ENCODE measurements around the gene SUFU. TPM values are rescaled to one million over a fixed set of nuclear protein-coding genes. Genes with fewer than 3 reads are reported as not detected.
A peak's percentile ranks its signal among the peaks of the same experiment; 100 is the strongest.

Gene SUFU
- total RNA-seq, 1 experiment from 2014 or later: 13.1 TPM

- peaks cover 8% of the 10 kb centered on the region for H3K4me1 Mint-ChIP-seq
- H3K9me3 Mint-ChIP-seq: no peaks in the 10 kb centered on the region
- no peak overlapping the region for H3K4me3 Mint-ChIP-seq
- CTCF ChIA-PET: interaction anchor here (1.1 to 4.9 kb wide), 10 partner anchors 12 to 100 kb away, joined by 3 to 41 read pairs (median 5); partner anchors contain the start of genes ARL3, SFXN2 and TRIM8
- POLR2A ChIA-PET: interaction anchor here (0.6 kb wide), 1 partner anchor 165 kb away, joined by 7 read pairs; no protein-coding TSS in a partner anchor
- H3K27ac Mint-ChIP-seq: no peak overlapping the region
- ATAC-seq (no peak), DNase-seq (ENCODE audit: low spot score) (no peak)
- no peak for TF ChIP-seq NR3C1 (CRISPR knock-in tag; conservative IDR thresholded peaks at IDR 0.05; ENCODE audit: low read depth)
- no peak for TF ChIP-seq ATF1 (CRISPR knock-in tag; IDR thresholded peaks at IDR 0.05)
- TF ChIP-seq USF1 (CRISPR knock-in tag; IDR thresholded peaks at IDR 0.05): no peak
- TF ChIP-seq SOX15 (CRISPR knock-in tag; IDR thresholded peaks at IDR 0.05): no peak
- TF ChIP-seq MYBL2 (CRISPR knock-in tag; IDR thresholded peaks at IDR 0.05): no peak
- TF ChIP-seq ATF2 (CRISPR knock-in tag; IDR thresholded peaks at IDR 0.05; ENCODE audit: borderline replicate concordance, low read depth): no peak
- TF ChIP-seq ZNF232 (CRISPR knock-in tag; IDR thresholded peaks at IDR 0.05): no peak
- TF ChIP-seq NR2C2 (CRISPR knock-in tag; IDR thresholded peaks at IDR 0.05): no peak
- no peak for TF ChIP-seq ZNF281 (CRISPR knock-in tag; IDR thresholded peaks at IDR 0.05)
- TF ChIP-seq NFATC4 (CRISPR knock-in tag; IDR thresholded peaks at IDR 0.05): no peak
- no peak for TF ChIP-seq PRDM15 (CRISPR knock-in tag; IDR thresholded peaks at IDR 0.05)
- TF ChIP-seq GTF2I (CRISPR knock-in tag; conservative IDR thresholded peaks at IDR 0.05): no peak
- no peaks in the 10 kb centered on the region for H3K27me3 Mint-ChIP-seq (ENCODE audit: low read depth)
- H3K36me3 Mint-ChIP-seq: no peaks in the 10 kb centered on the region; the same call in 1 of the 2 replicates
Measured at GRCh38 chr10:102613785-102614184, 110.0 kb downstream of the SUFU start.

GRCh38 chr10:102614888-102615287 is 111.1 kb downstream of the SUFU start:
- H3K27me3 Mint-ChIP-seq (ENCODE audit: low read depth): no peaks in the 10 kb centered on the region
- peaks cover 8% of the 10 kb centered on the region for H3K4me1 Mint-ChIP-seq
- no peaks in the 10 kb centered on the region; the same call in 1 of the 2 replicates for H3K36me3 Mint-ChIP-seq
- H3K9me3 Mint-ChIP-seq: no peaks in the 10 kb centered on the region
- ATAC-seq: 0 out of 2 replicates have a peak, but pooled peaks have one; percentile 5
- H3K27ac Mint-ChIP-seq: no peak overlapping the region
- DNase-seq (ENCODE audit: low spot score): no peak
- ChIA-PET POLR2A (interaction anchor here (0.7 to 1.4 kb wide), 5 partner anchors 13 to 35 kb away, joined by 3 to 6 read pairs (median 3); no protein-coding TSS in a partner anchor), CTCF (interaction anchor here (0.8 to 4.9 kb wide), 28 partner anchors 10 to 384 kb away, joined by 3 to 41 read pairs (median 6); partner anchors contain the start of genes ARL3, GBF1, SFXN2 and SUFU)
- no peak overlapping the region for H3K4me3 Mint-ChIP-seq
- no peak for TF ChIP-seq STAT6 (CRISPR knock-in tag; conservative IDR thresholded peaks at IDR 0.05; ENCODE audit: low read depth)
- no peak for TF ChIP-seq E2F4 (CRISPR knock-in tag; IDR thresholded peaks at IDR 0.05; ENCODE audit: borderline replicate concordance, low read depth)
- TF ChIP-seq ATF2 (CRISPR knock-in tag; IDR thresholded peaks at IDR 0.05; ENCODE audit: borderline replicate concordance, low read depth): no peak
- no peak for TF ChIP-seq AR (CRISPR knock-in tag; IDR thresholded peaks at IDR 0.05)
- no peak for TF ChIP-seq SOX15 (CRISPR knock-in tag; IDR thresholded peaks at IDR 0.05)
- no peak for TF ChIP-seq ZNF396 (CRISPR knock-in tag; IDR thresholded peaks at IDR 0.05; ENCODE audit: borderline replicate concordance)
